GM13976 (cell line): ENCODE results near the gene FHOD3.
A peak's percentile ranks its signal among the peaks of the same experiment; 100 is the strongest.

Source experiments
- DNase-seq: peaks from one replicate; pipeline ENCODE4 v3.0.0; 2012; ENCODE audit warnings: low spot score
- CTCF ChIP-seq: IDR thresholded peaks from 2 replicates; pipeline ENCODE4 v1.5.1; 2012; ENCODE audit warnings: borderline replicate concordance, mild to moderate bottlenecking; ENCODE audit not compliant: insufficient read depth; ENCODE audit errors: extremely low read depth, missing control alignments, control extremely low read depth
- in situ Hi-C: fragments of 300-500 bp; cut with MboI; formaldehyde crosslinking; loops from one replicate; pipeline ENCODE4 v1.12.0; 2022; ENCODE audit warnings: low sequenced_read_pairs, mixed read lengths, inconsistent platforms; ENCODE audit not compliant: unreplicated experiment

Gene FHOD3

GRCh38 chr18:36275561-36275960, 22.0 kb upstream of the FHOD3 start:
- DNase-seq, result no peak
- in situ Hi-C loops, result no loop called here
- no peak for TF ChIP-seq CTCF

- TF ChIP-seq CTCF, result no peak
- in situ Hi-C loops, result no loop called here
- no peak for DNase-seq
Measured at GRCh38 chr18:36279001-36279400, 18.5 kb upstream of the FHOD3 start.

GRCh38 chr18:36281936-36282335, 15.6 kb upstream of the FHOD3 start:
- TF ChIP-seq CTCF, result no peak
- in situ Hi-C loops, result loop anchor here (5.0 to 10.0 kb wide), 3 partner anchors 190 to 527 kb away; no protein-coding TSS in a partner anchor
- DNase-seq, result no peak

- in situ Hi-C loops, result loop anchor here (5.0 to 10.0 kb wide), 3 partner anchors 191 to 529 kb away; no protein-coding TSS in a partner anchor
- no peak for DNase-seq
- no peak for TF ChIP-seq CTCF
Measured at GRCh38 chr18:36283448-36283847, 14.1 kb upstream of the FHOD3 start.

GRCh38 chr18:36284268-36284667, 13.2 kb upstream of the FHOD3 start:
- no peak for TF ChIP-seq CTCF
- in situ Hi-C loops, result loop anchor here (5.0 to 10.0 kb wide), 3 partner anchors 192 to 529 kb away; no protein-coding TSS in a partner anchor
- no peak for DNase-seq

GRCh38 chr18:36284671-36285295, 12.7 kb upstream of the FHOD3 start:
- peak; percentile 52 for DNase-seq
- in situ Hi-C loops, result loop anchor here (5.0 to 10.0 kb wide), 3 partner anchors 192 to 530 kb away; no protein-coding TSS in a partner anchor
- TF ChIP-seq CTCF, result peak; percentile 81

- DNase-seq, result no peak
- TF ChIP-seq CTCF, result no peak
- in situ Hi-C loops, result loop anchor here (10.0 kb wide), 2 partner anchors 263 to 533 kb away; no protein-coding TSS in a partner anchor
Measured at GRCh38 chr18:36287653-36288052, 9.9 kb upstream of the FHOD3 start.
